MCF 10A (cell line): Measurements from ENCODE around the gene MAPK14. TPM values are rescaled to one million over a fixed set of nuclear protein-coding genes. Genes with fewer than 3 reads are reported as not detected.
A peak's percentile ranks its signal among the peaks of the same experiment; 100 is the strongest.
"Not testable (repeated sequence)": the region's sequence is repeated elsewhere in the genome, so short reads cannot be mapped to it uniquely, and the experiment has no call there.

ENCODE experiments used
- Bru-seq: library from RNA; stranded (reverse); fragments of 400-500 nt; gene quantifications from one replicate; lab custom pipeline; 2021; lab: Mats Ljungman, UMichigan
- BruChase-seq, 2 experiments: library from RNA; stranded (reverse); fragments of 400-500 nt; gene quantifications; one replicate each; lab custom pipeline; 2021; lab: Mats Ljungman, UMichigan
- BruUV-seq: library from RNA; stranded (reverse); fragments of 400-500 nt; replicated peaks from 2 replicates; lab custom pipeline; 2021; lab: Mats Ljungman, UMichigan
- CTCF ChIA-PET: fragments of 300-600 bp; sonication (Branson Sonifier 250); formaldehyde crosslinking; extraction: SDS; loops from one replicate; lab custom pipeline; 2021; ENCODE audit warnings: antibody characterized with exemption, inconsistent platforms; lab: Yijun Ruan, JAX
- POLR2A ChIA-PET: fragments of 300-600, 350-650 bp; sonication (Branson Sonifier 250); formaldehyde crosslinking; extraction: SDS; loops from one replicate; lab custom pipeline; 2020; ENCODE audit warnings: antibody characterized with exemption, inconsistent platforms; lab: Yijun Ruan, JAX
- DNase-seq: peaks from one replicate; pipeline ENCODE4 v3.0.0-alpha.2; 2018; ENCODE audit not compliant: unreplicated experiment
- H3K27ac Mint-ChIP-seq: one replicate; pipeline ENCODE4 v1.8.0; 2022; ENCODE audit warnings: mild to moderate bottlenecking, low read depth, mixed read lengths; ENCODE audit not compliant: unreplicated experiment
- H3K27me3 Mint-ChIP-seq: one replicate; pipeline ENCODE4 v1.8.0; 2022; ENCODE audit warnings: mixed read lengths; ENCODE audit not compliant: insufficient read depth, unreplicated experiment
- H3K36me3 Mint-ChIP-seq: one replicate; pipeline ENCODE4 v1.8.0; 2022; ENCODE audit warnings: mild to moderate bottlenecking, moderate library complexity, mixed read lengths; ENCODE audit not compliant: insufficient read depth, unreplicated experiment
- H3K4me1 Mint-ChIP-seq: one replicate; pipeline ENCODE4 v1.8.0; 2022; ENCODE audit warnings: mixed read lengths; ENCODE audit not compliant: insufficient read depth, unreplicated experiment
- H3K4me3 Mint-ChIP-seq: one replicate; pipeline ENCODE4 v1.8.0; 2022; ENCODE audit warnings: mild to moderate bottlenecking, moderate library complexity, mixed read lengths; ENCODE audit not compliant: unreplicated experiment
- H3K9me3 Mint-ChIP-seq: one replicate; pipeline ENCODE4 v1.8.0; 2022; ENCODE audit warnings: mixed read lengths; ENCODE audit not compliant: unreplicated experiment
- CTCF ChIP-seq: fragments of 200-600 bp; IDR thresholded peaks from one replicate; pipeline ENCODE4 v1.8.0; 2022; ENCODE audit warnings: antibody characterized with exemption, mild to moderate bottlenecking; ENCODE audit not compliant: unreplicated experiment
- intact Hi-C: fragments of 100-400 bp; cut with micrococcal nuclease; formaldehyde crosslinking; loops from 2 replicates; pipeline ENCODE4 v1.14.1; 2022
- long read RNA-seq: library from polyadenylated mRNA; stranded (forward); transcript quantifications from one replicate; pipeline ENCODE4 v2.0.0, GENCODE V29; 2022
- total RNA-seq: library from RNA; stranded (reverse); gene quantifications from 2 replicates; pipeline ENCODE4 v1.2.3, GENCODE V29; 2022

The MAPK14 gene
- total RNA-seq, result 42.9 and 46.2 TPM in 2 replicates
- percentile 87 among the genes with signal in this experiment for Bru-seq, nascent RNA
- percentile 83 among the genes with signal in this experiment for BruChase-seq, experiment 1, labeled RNA remaining after a 6-hour chase
- percentile 85 among the genes with signal in this experiment for BruChase-seq, experiment 2, labeled RNA remaining after a 2-hour chase
- long read RNA-seq, full-length matches to known transcripts, result 58 of 76 reads
- long read RNA-seq, partial matches to known transcripts, result 4 of 76 reads
- long read RNA-seq, other reads (novel, unspliced or antisense), result 14 of 76 reads

- peak; percentile 74 for TF ChIP-seq CTCF
- Mint-ChIP-seq H3K27ac (peak within 1 kb of the TSS; percentile 94), H3K4me3 (peak within 1 kb of the TSS; percentile 88), H3K9me3 (no peaks in the 10 kb centered on the region), H3K36me3 (no peaks in the 10 kb centered on the region), H3K4me1 (peaks cover 9% of the 10 kb centered on the region), H3K27me3 (no peaks in the 10 kb centered on the region)
- no TSS peak for BruUV-seq
- POLR2A ChIA-PET, result interaction anchor here (0.6 to 5.4 kb wide), 29 partner anchors 11 to 1307 kb away, joined by 3 to 112 read pairs (median 6); partner anchors contain the start of genes SRPK1 and SRSF3
- CTCF ChIA-PET, result interaction anchor here (0.6 to 6.4 kb wide), 18 partner anchors 11 to 333 kb away, joined by 3 to 134 read pairs (median 4); no protein-coding TSS in a partner anchor
- DNase-seq, result peak; percentile 100
- intact Hi-C loops, result loop anchor here (1.0 to 2.0 kb wide), 4 partner anchors 68 to 333 kb away; partner anchors contain the start of gene BRPF3
Measured at GRCh38 chr6:36027501-36028087, at the start of gene MAPK14. Gene MAPK14, plus strand, starts transcription at chr6:36027808. Its CDS starts 350 bp downstream, at chr6:36028158.

DNA sequence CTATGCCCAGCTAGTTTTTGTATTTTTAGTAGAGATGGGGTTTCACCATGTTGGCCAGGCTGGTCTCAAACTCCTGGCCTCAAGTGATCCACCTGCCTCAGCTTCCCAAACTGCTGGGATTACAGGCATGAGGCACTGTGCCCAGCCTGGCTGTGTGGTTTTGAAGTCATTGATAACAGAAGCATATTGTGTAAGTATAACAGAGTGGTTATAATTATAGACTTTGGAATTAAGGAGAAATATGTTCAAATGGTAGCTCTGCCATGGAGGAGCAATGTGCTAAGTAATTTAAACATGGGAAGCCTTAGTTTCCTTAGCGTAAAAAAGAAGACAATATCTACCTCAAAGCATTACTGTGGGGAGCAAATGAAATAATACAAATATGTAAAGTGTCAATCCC lies 47.5 kb upstream of the MAPK14 start:
- peaks cover 26% of the 10 kb centered on the region for H3K27me3 Mint-ChIP-seq
- ChIA-PET CTCF (interaction anchor here (0.6 kb wide), 1 partner anchor 11 kb away, joined by 5 read pairs; no protein-coding TSS in a partner anchor), POLR2A (interaction anchor here (1.1 kb wide), 1 partner anchor 48 kb away, joined by 3 read pairs; no protein-coding TSS in a partner anchor)
- H3K9me3 Mint-ChIP-seq, H3K27ac Mint-ChIP-seq, BruUV-seq, intact Hi-C loops, H3K36me3 Mint-ChIP-seq, H3K4me1 Mint-ChIP-seq, DNase-seq, H3K4me3 Mint-ChIP-seq: not testable (repeated sequence)

GRCh38 chr6:35980991-35981645 lies 46.5 kb upstream of the MAPK14 start:
- no peak overlapping the region for H3K4me3 Mint-ChIP-seq
- no peak overlapping the region for H3K27ac Mint-ChIP-seq
- peaks cover 26% of the 10 kb centered on the region for H3K27me3 Mint-ChIP-seq
- no peak for TF ChIP-seq CTCF
- ChIA-PET POLR2A (no interaction called here), CTCF (no interaction called here)
- H3K4me1 Mint-ChIP-seq, result no peaks in the 10 kb centered on the region
- H3K36me3 Mint-ChIP-seq, result no peaks in the 10 kb centered on the region
- DNase-seq, result no peak
- H3K9me3 Mint-ChIP-seq, result no peaks in the 10 kb centered on the region
- no TSS peak for BruUV-seq
- intact Hi-C loops, result no loop called here

- CTCF ChIA-PET, result no interaction called here
- Mint-ChIP-seq H3K27me3 (peaks cover 26% of the 10 kb centered on the region), H3K4me3 (no peak overlapping the region), H3K9me3 (no peaks in the 10 kb centered on the region), H3K4me1 (no peaks in the 10 kb centered on the region), H3K36me3 (no peaks in the 10 kb centered on the region), H3K27ac (no peak overlapping the region)
- no peak for TF ChIP-seq CTCF
- no TSS peak for BruUV-seq
- intact Hi-C loops, result no loop called here
- DNase-seq, result no peak
- POLR2A ChIA-PET, result no interaction called here
Measured at GRCh38 chr6:35984701-35985100, 42.9 kb upstream of the MAPK14 start.

DNA sequence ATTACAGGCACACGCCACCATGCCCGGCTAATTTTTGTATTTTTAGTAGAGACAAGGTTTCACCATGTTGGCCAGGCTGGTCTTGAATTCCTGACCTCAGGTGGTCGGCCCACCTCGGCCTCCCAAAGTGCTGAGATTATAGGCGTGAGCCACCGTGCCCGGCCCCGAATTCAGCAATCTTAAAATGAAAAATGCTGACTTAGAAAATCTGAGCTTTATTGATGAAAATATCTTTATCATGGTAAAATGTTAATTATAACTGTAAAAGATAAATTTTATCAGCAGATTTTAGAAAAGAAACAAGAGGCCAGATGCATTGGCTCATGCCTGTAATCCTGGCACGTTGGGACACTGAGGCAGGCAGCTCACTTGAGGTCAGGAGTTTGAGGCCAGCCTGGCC lies 39.6 kb upstream of the MAPK14 start:
- H3K36me3 Mint-ChIP-seq, CTCF ChIA-PET, H3K27ac Mint-ChIP-seq, H3K4me3 Mint-ChIP-seq, H3K4me1 Mint-ChIP-seq, BruUV-seq, intact Hi-C loops, H3K9me3 Mint-ChIP-seq, DNase-seq: not testable (repeated sequence)
- peaks cover 10% of the 10 kb centered on the region for H3K27me3 Mint-ChIP-seq
- POLR2A ChIA-PET, result interaction anchor here (0.6 to 1.0 kb wide), 2 partner anchors 13 to 184 kb away, joined by 3 to 4 read pairs; no protein-coding TSS in a partner anchor
